ENCODE measurements around the gene SLC35F4.
A peak's percentile ranks its signal among the peaks of the same experiment; 100 is the strongest.

The SLC35F4 gene

DNA sequence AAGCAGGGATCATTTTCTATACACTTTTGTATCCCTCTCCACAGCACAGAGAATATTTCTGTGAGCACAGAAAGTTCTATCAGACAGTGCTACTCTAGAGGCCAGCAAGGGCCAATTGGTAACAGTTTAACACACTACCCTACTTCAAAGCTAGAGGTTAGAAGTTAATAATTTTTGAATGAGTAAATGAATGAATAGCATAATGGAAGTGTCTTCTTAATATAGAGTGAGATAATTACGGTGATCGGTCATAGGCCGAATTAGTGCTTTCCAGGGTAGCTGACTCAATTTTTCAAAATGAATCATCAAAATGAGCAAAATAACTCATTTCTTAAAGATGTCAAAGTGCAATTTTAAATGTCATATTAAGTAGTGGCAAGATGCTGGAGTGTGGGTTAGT is 305.2 kb downstream of the SLC35F4 start:
- no peak for TF ChIP-seq JUND (IDR thresholded peaks at IDR 0.05; ENCODE audit: low read depth)
- in situ Hi-C loops (cut with HindIII; ENCODE audit: low pct_unique_long_range_greater_than_20kb, low sequenced_read_pairs), result no loop called here

GRCh38 chr14:57559576-57559975 is 306.3 kb downstream of the SLC35F4 start:
- DNase-seq (ENCODE audit: low read depth in 1 of 2, low spot score in 1 of 2), result no peak
- TF ChIP-seq JUND (IDR thresholded peaks at IDR 0.05; ENCODE audit: low read depth), result no peak
- in situ Hi-C loops (cut with HindIII; ENCODE audit: low pct_unique_long_range_greater_than_20kb, low sequenced_read_pairs), result no loop called here

More for the DNA sequence above, 305.2 kb downstream of the SLC35F4 start:
- no peak for DNase-seq (ENCODE audit: low read depth in 1 of 2, low spot score in 1 of 2)

GRCh38 chr14:57549765-57550420 is 316.0 kb downstream of the SLC35F4 start:
- no peak for DNase-seq (ENCODE audit: low read depth in 1 of 2, low spot score in 1 of 2)
- in situ Hi-C loops (cut with HindIII; ENCODE audit: low pct_unique_long_range_greater_than_20kb, low sequenced_read_pairs), result no loop called here
- TF ChIP-seq JUND (IDR thresholded peaks at IDR 0.05; ENCODE audit: low read depth), result no peak

GRCh38 chr14:57549016-57549564 is 316.8 kb downstream of the SLC35F4 start:
- TF ChIP-seq JUND (IDR thresholded peaks at IDR 0.05; ENCODE audit: low read depth), result no peak
- in situ Hi-C loops (cut with HindIII; ENCODE audit: low pct_unique_long_range_greater_than_20kb, low sequenced_read_pairs), result no loop called here
- no peak for DNase-seq (ENCODE audit: low read depth in 1 of 2, low spot score in 1 of 2)

DNA sequence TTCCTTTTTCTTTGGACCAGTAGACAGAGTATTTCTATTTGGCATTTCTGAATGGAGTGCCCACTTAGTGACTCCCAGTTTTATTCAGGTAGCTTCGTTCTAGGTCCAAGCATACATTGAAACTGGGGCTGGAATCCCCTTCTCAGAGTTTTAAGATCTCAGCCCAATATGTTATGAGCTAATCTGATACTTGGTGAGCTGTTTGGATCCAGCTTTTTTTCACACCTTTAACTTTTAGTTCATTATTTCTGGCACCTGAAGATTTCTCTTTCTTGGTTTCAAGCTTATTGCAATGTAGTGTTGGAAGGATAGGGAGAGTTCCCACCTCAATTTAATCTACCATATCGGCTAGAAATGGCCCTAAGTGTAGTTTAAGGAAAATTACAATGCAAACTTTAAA is 318.8 kb downstream of the SLC35F4 start:
- in situ Hi-C loops (cut with HindIII; ENCODE audit: low pct_unique_long_range_greater_than_20kb, low sequenced_read_pairs), result no loop called here
- DNase-seq (ENCODE audit: low read depth in 1 of 2, low spot score in 1 of 2), result no peak
- TF ChIP-seq JUND (IDR thresholded peaks at IDR 0.05; ENCODE audit: low read depth), result no peak

DNA sequence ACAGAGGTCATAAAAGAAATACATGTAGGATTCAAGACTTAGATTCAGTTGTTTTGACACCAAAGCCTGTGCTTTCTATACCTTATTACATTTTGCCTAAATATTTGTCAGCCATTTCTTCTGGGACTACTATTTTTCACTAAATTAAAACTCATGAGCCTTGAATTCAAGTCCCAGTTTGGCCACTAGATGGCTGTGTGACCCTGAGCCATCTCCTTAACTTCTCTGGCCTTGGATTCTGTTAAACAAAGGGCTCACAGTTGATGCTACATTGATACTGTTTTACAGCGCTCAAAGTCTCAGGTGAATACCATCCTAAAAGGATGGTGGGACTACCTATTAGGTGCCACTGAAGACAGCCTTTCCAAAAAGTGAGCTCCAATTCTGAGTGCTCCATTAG is 332.7 kb downstream of the SLC35F4 start:
- peak in 1 of 2 experiments; percentile 53 for DNase-seq (ENCODE audit: low read depth in 1 of 2, low spot score in 1 of 2)
- in situ Hi-C loops (cut with HindIII; ENCODE audit: low pct_unique_long_range_greater_than_20kb, low sequenced_read_pairs), result no loop called here
- no peak for TF ChIP-seq JUND (IDR thresholded peaks at IDR 0.05; ENCODE audit: low read depth)

GRCh38 chr14:57530571-57530970 is 335.3 kb downstream of the SLC35F4 start:
- TF ChIP-seq JUND (IDR thresholded peaks at IDR 0.05; ENCODE audit: low read depth), result no peak
- in situ Hi-C loops (cut with HindIII; ENCODE audit: low pct_unique_long_range_greater_than_20kb, low sequenced_read_pairs), result no loop called here
- DNase-seq (ENCODE audit: low read depth in 1 of 2, low spot score in 1 of 2), result no peak

DNA sequence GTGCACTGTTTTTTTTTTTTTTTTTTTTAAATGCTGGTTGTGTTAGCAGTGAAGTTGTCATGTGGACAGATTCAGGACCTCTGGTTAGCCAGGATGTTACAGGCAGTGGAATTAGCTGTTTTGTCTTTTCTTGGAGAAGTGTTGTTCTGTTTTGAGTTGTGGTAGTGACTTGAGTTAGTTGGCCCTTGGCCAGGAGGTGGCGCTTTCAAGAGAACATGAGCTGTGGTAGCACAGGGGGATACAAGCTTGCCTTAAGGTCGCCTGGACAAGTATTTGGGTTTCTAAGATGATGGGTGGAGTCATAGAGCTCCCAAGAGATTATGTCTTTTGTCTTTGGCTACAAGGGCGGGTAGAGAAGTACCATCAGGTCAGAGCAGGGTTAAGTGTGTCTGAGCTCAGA is 338.9 kb downstream of the SLC35F4 start:
- in situ Hi-C loops (cut with HindIII; ENCODE audit: low pct_unique_long_range_greater_than_20kb, low sequenced_read_pairs), result no loop called here
- no peak for TF ChIP-seq JUND (IDR thresholded peaks at IDR 0.05; ENCODE audit: low read depth)
- no peak for DNase-seq (ENCODE audit: low read depth in 1 of 2, low spot score in 1 of 2)

DNA sequence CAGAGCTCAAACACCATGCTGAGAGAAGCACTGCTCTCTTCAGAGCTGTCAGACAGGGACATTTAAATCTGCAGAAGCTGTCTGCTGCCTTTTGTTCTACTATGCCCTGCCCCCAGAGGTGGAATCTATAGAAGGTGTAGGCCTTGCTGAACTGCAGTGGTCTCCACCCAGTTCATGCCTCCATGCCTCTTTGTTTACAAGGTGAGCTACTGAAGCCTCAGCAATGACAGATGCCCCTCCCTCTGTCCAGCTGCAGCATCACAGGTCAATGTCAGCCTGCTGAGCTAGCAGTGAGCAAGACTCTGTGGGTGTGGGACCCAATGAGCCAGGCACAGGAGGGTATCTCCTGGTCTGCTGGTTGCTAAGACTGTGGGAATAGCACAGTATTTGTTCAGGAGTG is 346.8 kb downstream of the SLC35F4 start:
- DNase-seq (ENCODE audit: low read depth in 1 of 2, low spot score in 1 of 2), result no peak
- no peak for TF ChIP-seq JUND (IDR thresholded peaks at IDR 0.05; ENCODE audit: low read depth)
- in situ Hi-C loops (cut with HindIII; ENCODE audit: low pct_unique_long_range_greater_than_20kb, low sequenced_read_pairs), result no loop called here

Data from T47D (cell line).